HG03159 (cell line): ENCODE data around the gene RUFY4.
"Not testable (repeated sequence)": the region's sequence is repeated elsewhere in the genome, so short reads cannot be mapped to it uniquely, and the experiment has no call there.

ENCODE experiments used
- ATAC-seq: cut with Tn5 transposase; IDR thresholded peaks from one replicate; pipeline ENCODE4 v1.9.1; 2021; ENCODE audit warnings: mild to moderate bottlenecking, moderate library complexity; ENCODE audit not compliant: unreplicated experiment

The RUFY4 gene

DNA sequence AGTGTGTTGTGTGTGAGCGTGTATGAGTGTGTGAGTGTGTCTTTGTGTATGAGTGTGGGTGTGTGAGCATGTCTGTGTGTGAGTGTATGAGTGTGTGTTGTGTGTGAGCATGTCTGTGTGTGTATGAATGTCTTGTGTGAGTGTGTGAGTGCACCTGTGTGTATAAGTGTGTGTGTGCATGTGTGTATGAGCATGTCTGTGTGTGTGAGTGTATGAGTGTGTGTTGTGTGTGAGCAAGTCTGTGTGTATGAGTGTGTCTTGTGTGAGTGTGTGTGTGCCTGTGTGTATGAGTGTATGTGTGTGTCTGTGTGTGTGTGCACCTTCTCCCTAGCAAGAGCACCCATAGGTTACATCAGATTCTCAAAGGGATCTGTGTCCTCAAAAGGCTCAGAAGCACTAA is 37.8 kb upstream of the RUFY4 start:
- ATAC-seq, result no peak

DNA sequence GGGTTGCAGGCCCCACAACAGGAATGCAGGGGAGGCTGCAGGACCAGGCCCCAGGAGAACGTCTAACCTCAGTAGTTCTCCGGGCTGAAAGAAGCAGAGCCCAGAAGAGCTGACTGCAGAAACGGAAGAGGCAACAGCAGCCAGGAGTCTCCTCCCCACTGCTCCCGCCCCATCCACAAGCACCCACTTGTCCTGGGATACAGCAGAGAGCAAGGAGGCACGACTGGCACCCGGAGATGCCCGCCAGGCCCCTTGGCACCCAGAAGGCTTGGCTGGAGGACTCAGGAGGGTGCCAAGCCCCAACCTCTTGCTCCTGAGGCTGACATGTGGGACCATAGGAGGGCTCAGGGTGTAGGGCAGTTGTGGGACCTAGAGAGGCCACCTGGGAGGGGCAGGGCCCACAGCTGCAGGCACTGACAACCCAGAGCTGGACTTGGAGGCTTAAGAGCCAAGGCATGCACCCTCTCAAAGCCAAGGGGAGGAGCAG is 37.2 kb upstream of the RUFY4 start:
- no peak for ATAC-seq

DNA sequence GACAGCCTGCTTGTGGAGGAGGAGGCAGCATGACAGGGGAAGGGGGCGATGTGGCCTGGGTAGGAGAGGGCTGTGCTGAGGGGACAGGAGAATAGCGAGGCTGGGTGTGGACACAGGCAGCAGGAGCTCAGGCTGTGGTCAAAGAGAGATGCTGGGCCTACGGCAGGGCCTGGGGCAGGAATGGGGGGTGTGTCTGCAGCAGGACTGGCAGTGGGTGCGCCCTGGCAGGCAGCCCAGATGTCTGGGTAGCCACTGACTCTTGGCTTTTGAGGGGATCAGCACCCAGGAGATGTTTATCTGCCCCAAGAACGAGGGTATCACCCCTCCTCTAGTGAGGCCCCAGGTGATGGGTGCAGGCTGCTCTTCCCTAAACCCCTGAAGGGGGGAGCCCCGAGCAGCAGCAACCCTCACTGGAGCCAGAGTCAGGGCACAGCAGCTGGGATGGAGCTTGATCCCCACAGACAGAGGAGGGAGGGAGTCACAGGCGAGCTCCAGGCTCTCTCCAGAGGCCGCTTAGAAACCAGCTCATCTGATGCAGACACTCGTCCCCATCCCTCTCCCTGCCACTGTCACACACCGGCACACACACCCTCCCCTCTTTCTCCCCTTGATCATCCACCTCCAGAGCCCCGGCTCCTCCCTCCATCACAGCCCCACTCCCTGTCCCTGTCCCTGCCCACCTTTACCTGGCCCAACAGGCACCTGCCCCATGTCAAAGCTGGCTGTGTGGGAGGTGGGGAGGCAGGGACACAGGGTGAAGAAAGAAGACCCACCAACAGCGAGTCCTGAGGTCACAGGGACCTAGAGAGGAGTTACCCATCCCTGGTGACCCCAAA is 36.5 kb upstream of the RUFY4 start:
- ATAC-seq, result no peak

DNA sequence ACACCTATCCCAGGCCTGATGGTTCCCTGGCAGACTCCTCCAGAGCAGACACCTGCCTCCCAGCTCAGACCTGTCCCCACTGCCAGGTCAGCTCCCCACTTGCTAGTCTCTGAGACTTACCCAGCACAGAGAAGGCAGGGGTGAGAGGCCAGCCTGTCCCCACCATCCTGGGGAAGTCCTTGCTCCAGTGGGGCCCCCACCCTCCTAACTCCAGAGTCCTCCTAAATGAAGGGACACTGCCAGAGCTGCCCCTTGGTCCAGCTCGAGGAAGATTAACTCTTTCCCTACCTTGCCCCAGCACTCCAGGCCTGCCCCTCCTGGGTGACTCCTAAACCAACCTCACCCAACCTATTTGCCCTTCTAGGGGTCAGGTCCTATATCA is 35.9 kb upstream of the RUFY4 start:
- no peak for ATAC-seq

DNA sequence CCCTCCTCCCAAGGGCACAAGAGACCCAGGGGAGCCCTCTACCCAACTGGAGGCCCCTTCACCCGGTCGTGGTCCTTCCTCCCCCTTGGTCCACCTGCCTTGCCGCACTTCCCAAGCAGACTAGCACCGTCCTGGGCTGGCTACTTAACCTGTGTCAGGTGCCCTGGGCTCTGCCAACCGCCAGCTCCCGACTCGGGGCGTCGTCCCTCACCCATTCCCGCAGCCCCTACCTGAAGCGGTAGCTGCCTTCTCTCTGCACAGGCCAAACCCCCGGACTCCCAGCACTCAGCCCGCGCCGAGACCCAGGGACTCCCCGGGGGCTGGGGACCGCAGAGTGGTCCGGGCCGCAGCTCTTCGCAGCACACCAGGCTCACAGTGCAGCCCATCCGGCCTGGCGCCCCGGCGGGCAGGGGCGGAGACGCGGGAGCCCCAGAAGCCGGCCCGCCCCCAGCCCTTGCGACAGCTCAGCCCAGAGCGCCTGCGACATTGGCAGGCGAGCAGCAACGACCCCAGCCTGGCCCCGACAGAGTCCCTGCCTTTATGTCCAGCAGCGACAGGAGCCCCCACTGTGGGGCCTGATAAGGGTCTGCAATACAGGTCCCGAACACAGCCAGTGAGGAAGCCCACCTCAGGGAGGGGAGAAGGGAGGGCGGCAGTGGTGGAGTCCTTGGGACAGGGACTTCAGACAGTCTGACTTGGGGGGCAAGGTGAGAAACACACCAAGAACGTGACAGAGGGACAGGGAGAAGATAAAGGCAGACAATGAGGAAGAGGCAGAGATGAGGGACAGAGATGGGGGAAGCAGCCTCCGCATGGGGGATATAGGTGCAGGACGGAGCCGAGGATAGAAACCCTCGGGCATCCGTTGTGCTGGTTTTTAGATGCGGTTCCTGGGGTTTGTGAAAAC is 35.2 kb upstream of the RUFY4 start:
- no peak for ATAC-seq

DNA sequence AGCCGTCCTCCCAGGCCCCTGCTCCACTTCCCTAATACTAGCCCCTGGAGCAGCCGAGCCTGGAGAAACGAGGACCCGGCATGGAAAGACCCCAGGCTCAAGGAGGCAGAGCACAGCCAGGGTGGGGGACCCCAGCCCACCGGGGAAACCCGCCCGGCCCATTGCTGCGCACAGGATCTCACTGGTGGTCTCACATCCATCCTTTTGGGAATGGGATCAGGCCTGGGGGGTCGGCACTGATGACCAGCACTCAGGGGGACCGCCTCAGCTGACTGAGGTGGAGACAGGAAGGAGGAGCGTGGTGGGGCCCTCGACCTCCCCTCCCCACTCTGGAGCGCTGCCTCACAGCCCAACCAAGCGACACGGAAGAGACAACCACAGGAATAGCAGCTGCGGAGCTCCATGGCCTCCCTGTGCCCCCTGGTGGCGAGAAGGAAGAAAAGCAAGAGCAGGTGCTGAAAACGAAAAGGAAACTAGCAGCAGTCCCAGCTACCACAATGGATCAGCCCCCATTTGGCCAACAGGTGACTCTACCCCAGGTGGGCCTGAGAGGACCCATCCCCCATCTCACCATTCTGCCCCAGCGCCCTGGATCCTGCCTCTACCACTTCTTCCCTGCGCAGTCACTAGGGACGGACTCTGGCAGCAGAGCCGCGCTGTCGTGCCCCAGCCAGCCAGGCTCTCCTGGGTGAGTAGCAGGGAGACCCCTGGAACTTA is 34.4 kb upstream of the RUFY4 start:
- peak; percentile 77 for ATAC-seq

DNA sequence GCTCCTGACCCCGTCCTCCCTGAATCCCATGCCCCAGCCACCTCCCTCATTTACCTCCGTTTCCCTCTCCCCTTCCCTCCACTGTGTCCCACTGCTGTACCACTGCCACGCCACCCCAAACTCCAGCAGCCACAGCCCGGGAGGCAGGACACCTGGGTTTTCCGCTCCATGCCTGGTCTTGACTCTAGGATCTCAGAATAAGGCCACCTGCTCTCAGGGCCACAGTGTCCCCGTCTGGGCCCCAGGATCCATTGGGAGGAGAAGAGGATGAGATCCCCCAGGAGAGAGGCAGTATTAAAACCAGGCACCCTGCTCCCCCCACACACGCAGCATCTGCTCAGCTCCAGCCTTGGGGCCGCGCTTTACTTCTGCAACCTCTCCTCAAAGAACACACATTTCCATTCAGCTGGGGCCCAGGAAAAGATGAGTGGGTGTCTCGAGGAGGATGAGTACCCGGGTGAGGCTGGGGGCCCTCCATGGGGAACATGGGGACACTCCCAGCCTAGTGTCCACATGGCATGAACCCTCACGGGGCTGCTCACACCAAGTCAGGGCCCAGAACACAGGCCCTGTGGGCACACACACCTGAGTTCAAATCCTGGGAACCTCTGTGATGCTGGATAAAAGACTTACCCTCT is 33.5 kb upstream of the RUFY4 start:
- ATAC-seq, result no peak

DNA sequence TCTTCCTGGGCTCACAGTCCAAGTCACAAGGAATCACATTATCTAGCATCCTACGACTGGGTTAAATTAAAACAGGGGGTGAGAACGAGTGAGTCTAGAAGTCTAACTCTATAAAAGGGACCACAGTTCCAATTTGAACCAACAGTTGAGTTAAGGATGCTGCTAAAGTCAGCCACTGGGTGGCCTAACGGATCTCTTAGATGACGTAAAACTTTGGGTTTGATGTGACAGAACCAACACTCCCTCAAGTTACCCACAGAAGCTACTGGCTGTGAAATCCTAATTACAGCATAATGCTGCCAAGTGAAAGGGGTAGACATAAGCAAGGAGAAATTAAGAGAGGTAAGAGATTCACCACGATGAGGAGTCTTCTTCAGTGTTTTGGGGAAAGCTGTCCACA is 32.7 kb upstream of the RUFY4 start:
- no peak for ATAC-seq

DNA sequence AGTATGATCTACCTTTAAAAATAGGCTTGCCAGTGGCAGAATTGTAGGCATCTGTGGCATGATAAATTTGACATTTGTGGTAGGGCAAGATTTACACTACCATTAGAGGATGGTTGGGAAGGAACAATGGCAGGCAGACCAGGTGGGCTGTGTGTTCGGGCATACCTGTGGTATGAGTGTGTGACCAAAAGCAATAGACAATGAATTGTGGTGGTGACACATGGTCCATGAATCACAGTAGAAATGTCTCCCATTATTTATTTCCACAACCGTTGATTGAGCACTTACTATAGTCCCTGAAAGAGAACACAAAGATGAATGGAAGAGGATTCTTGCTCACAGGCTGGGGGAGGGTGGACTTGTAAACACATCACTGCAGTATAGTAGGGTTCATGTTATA is 29.9 kb upstream of the RUFY4 start:
- ATAC-seq, result no peak

DNA sequence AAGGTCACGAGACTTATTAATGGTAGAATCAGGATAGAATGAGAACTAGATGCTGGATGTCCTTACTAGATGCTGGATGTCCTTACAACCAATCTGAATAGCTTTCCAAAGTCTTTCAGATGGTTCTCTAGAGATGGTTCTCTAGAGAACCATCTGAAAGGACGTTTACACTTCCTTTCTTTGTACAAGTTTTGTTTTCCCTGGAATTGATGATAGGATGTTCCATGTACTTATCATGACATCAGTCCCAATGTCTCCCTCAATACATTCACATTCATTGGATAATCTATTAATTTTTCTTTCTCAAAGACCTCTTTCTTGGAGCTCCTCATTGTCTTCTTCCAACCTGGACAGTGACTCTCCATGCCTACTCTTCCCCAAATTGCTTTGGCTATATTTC is 28.2 kb upstream of the RUFY4 start:
- ATAC-seq, result no peak

DNA sequence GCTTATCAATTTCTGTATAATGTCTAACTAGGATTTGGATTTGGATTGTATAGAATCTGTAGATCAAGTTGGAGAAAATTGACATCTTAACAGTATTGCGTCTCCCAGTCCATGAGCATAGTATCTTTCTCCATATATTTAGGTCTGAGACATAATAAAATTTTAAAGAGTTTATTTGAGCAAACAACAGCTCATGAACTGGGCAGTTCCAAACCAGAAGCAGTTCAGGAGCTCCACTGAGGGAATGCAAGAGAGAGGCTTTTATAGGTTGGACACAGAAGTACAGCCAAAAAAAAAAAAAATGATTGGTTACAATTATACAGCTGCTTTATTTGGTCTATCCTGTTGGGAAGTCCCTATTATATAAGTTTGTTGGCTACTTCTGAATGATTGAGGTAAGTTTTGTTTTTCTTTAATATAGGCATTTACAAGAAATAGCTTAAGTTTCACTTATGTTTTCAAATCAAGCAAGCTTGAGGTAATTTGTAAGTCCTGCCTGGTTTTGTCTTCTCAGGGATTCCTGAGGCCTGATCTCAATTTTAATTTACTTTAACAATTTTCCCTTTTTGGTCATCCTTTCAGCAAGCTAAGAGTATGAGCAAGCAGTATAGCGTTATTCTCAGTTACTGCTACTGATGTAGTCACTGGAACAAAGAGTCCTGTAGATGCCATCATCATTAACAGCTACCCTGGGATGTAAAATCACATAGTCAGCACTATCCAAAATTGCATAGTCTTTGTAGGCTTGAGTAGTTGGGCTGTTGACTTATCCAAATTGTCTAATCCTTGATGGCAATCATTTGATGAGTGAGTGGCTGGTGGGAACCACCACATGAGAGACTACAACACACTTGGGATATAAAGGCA is 27.5 kb upstream of the RUFY4 start:
- ATAC-seq, result no peak

DNA sequence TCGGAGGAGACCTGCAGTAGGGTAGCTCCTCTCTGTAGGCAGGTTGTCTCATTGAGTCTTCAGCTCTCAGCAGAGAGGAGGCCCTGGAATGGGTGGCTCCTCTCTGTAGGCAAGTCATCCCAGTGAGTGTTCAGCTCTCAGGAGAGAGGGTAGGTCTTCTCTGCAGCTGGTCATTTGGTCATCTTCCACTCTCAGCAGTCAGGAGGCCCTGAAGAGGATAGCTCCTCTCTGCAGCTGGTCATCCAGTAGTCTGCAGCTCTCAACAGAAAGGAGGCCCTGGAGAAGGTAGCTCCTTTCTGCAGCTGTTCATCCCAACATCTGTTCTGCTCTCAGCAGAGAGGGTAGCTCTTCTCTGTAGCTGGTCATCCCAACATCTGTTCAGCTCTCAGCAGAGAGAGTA is 26.0 kb upstream of the RUFY4 start:
- ATAC-seq, result no peak

DNA sequence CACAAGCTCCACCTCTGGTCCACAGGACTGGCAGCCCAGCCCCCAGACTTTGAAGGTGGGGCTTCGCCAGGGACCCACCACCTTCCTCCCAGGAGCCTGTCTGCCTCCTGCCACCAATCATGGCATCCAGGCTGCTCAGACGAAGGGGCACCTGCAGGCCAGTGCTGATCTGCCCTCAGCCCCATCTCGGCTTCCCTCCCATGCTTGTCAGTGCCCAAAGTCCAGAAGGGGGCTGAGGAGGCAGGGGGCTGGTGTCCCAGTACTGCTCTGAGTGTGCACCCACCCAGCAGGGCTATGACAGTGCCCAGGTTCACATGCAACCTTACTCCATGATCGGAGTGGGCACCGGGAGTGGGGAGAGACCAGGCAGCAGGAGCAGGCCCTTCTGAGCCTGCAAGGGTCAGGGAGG is 25.3 kb upstream of the RUFY4 start:
- ATAC-seq, result no peak

DNA sequence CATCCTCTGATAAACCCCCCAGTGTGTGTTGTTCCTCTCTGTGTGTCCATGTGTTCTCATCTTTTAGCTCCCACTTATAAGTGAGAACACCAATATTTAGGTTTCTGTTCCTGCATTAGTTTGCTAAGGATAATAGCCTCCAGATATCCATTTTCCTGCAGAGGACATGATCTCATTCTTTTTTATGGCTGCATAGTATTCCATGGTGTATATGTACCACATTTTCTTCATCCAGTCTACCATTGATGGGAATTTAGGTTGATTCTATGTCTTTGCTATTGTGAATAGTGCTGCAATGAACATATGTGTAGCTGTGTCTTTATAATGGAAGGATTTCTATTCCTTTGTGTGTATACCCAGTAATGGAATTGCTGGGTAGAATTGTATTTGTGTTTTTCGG is 24.5 kb upstream of the RUFY4 start:
- ATAC-seq, result not testable (repeated sequence)

DNA sequence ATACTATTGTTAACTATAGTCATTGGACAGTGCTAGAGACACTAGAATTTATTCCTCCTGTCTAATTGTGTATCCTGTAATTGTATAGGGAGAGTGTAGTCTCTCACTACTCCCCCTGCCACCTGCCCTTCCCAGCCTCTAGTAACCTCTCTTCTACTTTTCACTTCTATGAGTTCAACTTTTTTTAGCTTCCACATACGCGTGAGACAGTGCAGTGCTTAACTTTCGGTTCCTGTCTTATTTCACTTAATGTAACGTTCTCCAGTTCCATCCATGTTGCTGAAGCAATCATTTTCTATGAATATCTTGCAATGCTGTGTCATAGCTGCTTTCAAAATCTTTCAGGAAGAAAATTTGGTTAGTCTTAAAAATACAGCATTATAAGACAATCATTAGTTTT is 22.8 kb upstream of the RUFY4 start:
- ATAC-seq, result peak; percentile 60

DNA sequence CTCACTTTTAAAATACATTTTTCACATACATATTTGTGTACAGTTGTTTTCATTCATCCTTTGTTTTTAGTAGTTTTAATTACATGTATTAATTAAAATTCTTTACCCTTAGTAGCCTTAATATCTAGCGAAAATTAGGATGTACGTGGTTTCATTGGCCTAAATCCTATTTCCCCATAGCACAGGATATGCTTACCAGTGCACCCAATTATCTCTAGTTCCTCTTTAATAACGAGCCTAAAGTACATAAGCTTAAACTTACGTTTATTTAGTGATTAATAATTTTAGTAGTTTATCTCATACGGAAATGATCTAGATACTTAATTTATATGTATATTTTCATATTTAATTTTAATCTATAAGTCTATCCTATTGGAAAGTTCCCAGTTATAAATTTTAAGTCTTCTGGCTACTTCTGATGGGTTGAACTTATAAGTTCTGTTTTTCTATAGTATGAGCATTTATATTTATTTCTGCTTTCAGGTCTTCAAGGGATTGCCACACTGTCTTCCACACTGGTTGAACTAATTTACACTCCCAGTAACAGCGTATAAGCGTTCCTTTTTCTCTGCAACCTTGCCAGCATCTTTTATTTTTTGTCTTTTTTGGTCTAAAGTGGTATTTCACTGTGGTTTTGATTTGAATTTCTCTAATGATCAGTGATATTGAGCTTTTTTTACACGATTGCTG is 21.4 kb upstream of the RUFY4 start:
- ATAC-seq, result no peak

DNA sequence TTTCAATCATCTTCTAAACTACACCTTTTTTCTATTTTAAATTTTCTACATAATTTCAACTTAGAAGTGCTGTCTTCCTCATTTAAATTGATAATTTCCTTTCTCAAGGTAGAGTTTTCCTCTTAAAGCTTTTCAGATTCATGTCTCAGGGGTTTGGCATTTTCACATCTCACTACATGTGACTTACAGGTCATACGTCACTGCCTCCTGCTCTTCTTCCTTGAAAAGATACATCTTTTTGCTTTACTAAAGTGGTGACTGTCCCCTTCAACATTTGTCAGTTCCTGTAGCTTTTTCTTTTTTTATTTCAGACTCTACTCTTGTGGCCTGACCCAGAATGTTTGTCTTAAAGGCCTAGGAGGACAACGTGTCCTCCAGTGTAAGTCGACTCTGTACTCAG is 17.1 kb upstream of the RUFY4 start:
- ATAC-seq, result no peak

DNA sequence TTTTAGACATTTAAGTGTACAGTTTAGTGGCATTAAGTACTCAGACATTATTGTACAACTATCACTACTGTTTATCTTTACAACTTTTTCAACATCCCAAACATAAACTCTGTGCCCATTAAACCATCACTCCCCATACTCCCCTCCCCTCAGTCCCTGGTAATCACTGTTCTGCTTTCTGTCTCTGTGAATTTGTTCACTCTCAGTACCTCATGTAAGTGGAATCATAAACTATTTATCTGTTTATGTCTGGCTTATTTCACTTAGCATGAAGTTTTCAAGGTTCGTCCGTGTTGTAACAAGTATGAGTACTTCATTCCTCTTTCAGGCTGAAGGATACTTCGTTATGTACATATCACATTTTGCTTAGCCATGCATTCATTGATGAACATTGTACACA is 9.8 kb upstream of the RUFY4 start:
- ATAC-seq, result no peak

DNA sequence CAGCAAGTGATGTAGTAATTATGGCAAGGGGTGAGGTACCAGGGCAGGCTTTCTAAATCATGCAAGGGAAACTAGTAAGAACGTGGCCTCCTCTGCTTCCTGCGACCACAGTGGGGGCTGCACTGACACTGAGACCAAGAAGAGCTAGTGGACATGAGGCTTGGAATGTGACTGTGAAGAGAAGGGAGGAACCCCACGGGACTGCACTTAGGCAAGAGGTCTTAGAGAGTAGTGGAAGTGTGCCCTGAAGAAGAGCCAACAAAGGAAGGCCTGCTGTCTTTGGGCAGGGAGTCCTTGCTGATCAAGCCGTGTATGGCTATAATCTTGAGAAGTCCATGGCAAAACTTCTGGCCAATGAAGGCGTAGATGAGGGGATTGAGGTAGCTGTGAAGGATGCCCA is 8.9 kb upstream of the RUFY4 start:
- no peak for ATAC-seq
